Islet precursor cell (in vitro differentiated cells): ENCODE measurements around the gene RCL1.

Source experiments
- DNase-seq: peaks from one replicate; pipeline ENCODE4 v3.0.0-alpha.2; 2018

RCL1 gene

GRCh38 chr9:4844056-4844838 is 51.5 kb downstream of the RCL1 start:
- no peak for DNase-seq

DNA sequence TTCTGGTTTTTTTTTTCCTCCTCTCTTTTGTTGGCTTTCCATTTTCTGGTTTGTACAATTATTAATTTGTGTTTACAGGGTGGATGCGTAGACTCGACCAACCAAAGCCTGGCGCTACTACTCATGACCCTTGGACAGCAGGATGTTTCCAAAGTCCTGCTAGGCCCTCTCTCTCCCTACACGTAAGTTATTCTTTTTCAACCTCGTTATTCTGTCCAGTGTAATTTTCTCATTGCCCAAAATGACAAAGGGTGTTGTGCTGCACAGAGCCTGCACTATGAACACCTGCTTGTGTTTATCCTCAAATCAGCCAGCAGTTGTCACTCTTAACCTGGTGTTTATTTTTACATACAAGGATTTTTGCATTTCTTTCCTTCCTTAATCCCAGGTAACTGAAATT is 56.6 kb downstream of the RCL1 start:
- no peak for DNase-seq

- DNase-seq, result no peak
These were observed 58.0 kb downstream of the RCL1 start for GRCh38 chr9:4850603-4851310.

DNA sequence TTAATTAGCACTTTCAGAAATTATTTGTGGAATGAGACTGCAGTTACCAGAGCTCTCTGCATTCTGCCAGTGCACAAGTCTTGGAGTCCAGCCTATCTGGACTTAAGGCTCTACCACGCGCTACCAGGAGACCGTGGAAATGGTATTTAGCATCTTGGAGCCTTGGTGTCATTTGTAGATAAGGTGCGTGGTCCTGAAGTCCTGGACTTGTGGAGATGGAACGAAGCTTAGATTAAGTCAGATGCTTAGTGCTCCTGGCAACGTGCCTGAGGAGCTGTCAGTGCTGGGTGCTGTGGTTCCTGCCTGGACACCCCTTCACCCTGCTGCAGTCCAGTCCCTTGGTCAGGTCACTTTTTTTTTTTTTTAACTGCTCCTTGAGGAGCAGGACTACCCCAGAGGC is 59.7 kb downstream of the RCL1 start:
- DNase-seq, result no peak

DNA sequence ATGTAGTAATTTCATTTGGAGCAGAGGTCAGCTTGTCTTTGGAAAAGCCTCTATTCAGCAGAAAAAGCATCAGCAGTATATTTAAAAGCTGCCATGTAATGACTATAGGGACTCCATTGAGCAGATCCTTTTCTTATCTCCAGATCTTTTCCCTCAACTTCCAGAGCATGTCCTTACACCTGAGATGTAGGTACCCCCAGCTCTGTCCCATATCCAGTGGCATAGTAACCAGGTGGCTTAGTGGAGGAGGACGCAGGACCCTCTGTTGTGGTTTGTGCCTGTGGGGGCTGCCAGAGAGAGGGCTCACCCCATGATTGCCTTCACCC is 61.5 kb downstream of the RCL1 start:
- DNase-seq, result no peak

GRCh38 chr9:4855841-4856240 is 63.1 kb downstream of the RCL1 start:
- DNase-seq, result peak; percentile 80

GRCh38 chr9:4857163-4857810 is 64.5 kb downstream of the RCL1 start:
- no peak for DNase-seq

- no peak for DNase-seq
These were observed 66.3 kb downstream of the RCL1 start for GRCh38 chr9:4859035-4859434.

DNA sequence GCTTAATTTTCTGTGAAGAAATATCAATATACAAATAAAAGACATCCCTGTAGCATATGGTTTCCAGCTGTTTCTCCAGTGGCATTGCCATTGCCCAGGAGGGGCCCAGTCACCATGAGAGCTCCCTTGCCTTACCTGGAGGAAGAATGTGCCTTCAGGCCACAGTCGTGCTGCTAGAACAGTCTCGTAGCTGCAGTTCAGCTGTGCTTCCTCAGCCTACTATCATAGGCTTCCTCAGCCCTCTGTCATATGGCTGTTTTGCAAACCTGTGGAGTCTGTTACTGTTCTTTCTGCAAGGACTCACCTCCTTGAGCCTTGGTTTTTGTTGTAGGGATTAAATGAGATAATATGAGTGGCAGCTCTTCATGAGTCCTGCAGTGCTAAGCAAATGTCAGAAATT is 67.6 kb downstream of the RCL1 start:
- DNase-seq, result no peak

DNA sequence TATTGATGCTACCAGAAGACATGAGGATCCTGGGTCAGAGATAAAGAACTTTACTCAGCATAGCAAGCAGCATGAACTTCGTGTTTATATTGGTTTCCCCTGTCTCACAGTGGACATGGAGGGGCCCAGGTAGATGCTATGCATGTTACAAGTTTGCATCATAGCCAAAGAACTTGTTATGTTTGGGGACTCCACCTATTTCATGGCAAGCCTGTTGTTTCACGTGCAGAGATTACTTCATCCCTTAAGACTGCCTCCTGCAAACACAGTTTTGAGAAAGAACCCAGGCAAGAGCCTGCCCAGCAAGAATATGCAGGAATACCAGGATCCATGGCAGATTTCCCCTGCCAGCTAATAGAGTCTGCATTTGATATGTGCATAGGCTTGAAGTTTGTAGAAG is 68.4 kb downstream of the RCL1 start:
- no peak for DNase-seq

GRCh38 chr9:4861736-4862451 is 69.2 kb downstream of the RCL1 start:
- DNase-seq, result no peak

GRCh38 chr9:4862506-4863250 is 69.9 kb downstream of the RCL1 start:
- DNase-seq, result no peak

GRCh38 chr9:4864234-4864661 is 71.5 kb downstream of the RCL1 start:
- DNase-seq, result no peak

- no peak for DNase-seq
These were observed 72.0 kb downstream of the RCL1 start for GRCh38 chr9:4864698-4865097.

DNA sequence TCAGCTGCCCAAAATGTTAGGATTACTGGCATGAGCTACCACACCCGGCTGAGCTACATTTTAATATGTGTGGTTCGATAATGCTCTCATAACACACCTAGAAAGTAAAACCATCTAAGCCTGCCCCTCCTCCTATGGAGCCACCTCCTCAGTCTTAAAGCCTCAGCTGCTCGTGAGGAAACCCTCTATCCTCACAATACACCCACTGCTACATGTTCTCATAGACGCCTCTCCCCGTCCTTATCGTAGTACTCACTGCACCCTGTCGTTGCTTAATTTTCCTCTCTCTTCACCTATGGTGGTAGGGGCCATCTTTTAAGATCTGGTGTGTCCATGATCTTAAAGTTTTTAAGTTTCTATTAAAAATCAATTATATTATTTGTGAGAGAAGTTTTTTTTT is 72.9 kb downstream of the RCL1 start:
- no peak for DNase-seq

- no peak for DNase-seq
These were observed 73.7 kb downstream of the RCL1 start for GRCh38 chr9:4866239-4866969.

GRCh38 chr9:4873066-4873465 is 80.3 kb downstream of the RCL1 start:
- DNase-seq, result no peak

DNA sequence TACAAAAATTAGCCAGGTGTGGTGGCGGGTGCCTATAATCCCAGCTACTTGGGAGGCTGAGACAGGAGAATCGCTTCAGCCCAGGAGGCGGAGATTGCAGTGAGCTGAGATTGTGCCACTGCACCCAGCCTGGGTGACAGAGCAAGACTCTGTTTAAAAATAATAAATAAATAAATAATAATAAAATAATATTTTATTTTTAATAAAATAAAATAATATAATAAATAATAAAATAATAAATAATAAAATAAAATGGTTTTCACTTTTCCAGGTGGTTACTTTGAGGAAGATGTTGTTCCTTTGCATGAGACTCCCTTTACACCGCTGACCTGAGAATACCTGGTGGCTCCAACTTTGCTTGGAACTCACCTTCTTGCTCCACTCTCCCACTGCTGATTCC is 82.8 kb downstream of the RCL1 start:
- DNase-seq, result no peak

DNA sequence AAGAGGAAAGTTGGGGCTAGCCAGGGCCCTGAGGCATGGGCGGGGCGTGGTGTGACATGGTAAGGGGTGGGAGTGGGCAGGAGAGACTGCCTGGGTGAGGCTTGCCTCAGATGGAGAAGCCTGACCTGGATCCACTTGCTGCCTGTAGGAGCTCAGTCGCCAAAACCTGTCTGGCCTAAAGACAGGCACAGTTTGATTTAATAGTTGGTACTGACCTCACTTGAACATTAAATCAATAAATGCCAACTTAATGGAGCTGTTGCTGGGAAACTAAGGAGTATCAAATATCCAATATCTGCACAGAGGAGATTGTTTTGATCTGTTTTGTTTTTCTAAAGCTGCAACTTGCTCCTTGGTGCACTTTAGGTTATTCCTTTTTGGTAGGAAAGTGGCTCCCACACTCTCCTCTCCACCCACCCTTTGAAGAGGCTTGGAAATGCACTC is 86.4 kb downstream of the RCL1 start:
- DNase-seq, result no peak

GRCh38 chr9:4883326-4883873 is 90.7 kb downstream of the RCL1 start:
- DNase-seq, result no peak

DNA sequence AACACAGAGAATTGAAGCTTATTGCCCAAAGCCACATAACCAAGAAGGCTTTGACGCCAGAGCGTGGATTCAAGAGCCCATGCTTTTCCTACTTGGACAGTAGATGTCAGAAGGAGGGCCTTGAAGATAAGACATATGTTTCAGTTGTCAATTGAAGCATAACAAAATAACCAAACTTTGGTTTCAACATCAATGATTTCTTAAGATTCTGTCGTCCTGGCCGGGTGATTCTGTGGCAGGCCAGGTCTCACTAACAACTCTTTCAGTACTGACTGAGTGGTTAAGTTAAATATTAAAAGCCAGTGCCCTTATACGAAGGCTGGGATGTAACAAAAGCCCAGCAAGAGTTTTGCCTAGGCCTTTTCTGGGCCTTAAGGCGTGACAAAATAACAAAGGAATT is 94.0 kb downstream of the RCL1 start:
- no peak for DNase-seq

- DNase-seq, result no peak
These were observed 94.8 kb downstream of the RCL1 start for GRCh38 chr9:4887556-4887955.
